ENCODE data around the gene CBR3. TPM values are rescaled to one million over a fixed set of nuclear protein-coding genes. Genes with fewer than 3 reads are reported as not detected.

Gene CBR3
- total and polyA plus RNA-seq, 2 donors (not counting 3 experiments of a cell fraction or from before 2014, with no cell fraction given), result 9.7 to 13.3 TPM

GRCh38 chr21:36170823-36171222 lies 35.9 kb downstream of the CBR3 start:
- Histone ChIP-seq H4K20me1 (replicated peaks; ENCODE audit: control insufficient read depth, extremely low read depth, insufficient read depth, low read length) (no peaks in the 10 kb centered on the region), H3K4me3 (replicated peaks in 1 of 3; ENCODE audit: insufficient read depth in 1 of 3, low read depth in 1 of 3, low read length in 3 of 3) (no peak overlapping the region), H3K27ac (ENCODE audit: insufficient read depth, low read depth, low read length) (no peak overlapping the region), H3K9me3 (replicated peaks; ENCODE audit: control insufficient read depth, insufficient read depth, low read length) (no peaks in the 10 kb centered on the region), H3K27me3 (ENCODE audit: control insufficient read depth in 2 of 2, insufficient read depth in 2 of 2, low read length in 2 of 2) (no peaks in the 10 kb centered on the region), H3K4me2 (ENCODE audit: insufficient read depth, low read length) (no peak overlapping the region), H3K79me2 (ENCODE audit: control insufficient read depth, insufficient read depth, low read length) (no peaks in the 10 kb centered on the region), H3K4me1 (ENCODE audit: control insufficient read depth, extremely low read depth, insufficient read depth, low read length) (no peaks in the 10 kb centered on the region), H2AFZ (ENCODE audit: low read depth, low read length) (no peak overlapping the region), H3K36me3 (ENCODE audit: control insufficient read depth in 2 of 2, extremely low read depth in 1 of 2, insufficient read depth in 2 of 2, low read length in 2 of 2) (peaks cover 0 to 5% of the 10 kb centered on the region in 2 experiments), H3K9ac (replicated peaks; ENCODE audit: extremely low read depth, insufficient read depth, low read length) (no peak overlapping the region), H3K9me1 (replicated peaks; ENCODE audit: control insufficient read depth, extremely low read depth, insufficient read depth, low read length) (no peaks in the 10 kb centered on the region)
- intact Hi-C loops (cut with micrococcal nuclease), result no loop called here
- dilution Hi-C loops (cut with MboI; ENCODE audit: extremely low pct_ligation_motif_present, low sequenced_read_pairs), result no loop called here
- ChIA-PET CTCF (interaction anchor here (0.7 kb wide), 1 partner anchor 30 kb away, joined by 3 read pairs; no protein-coding TSS in a partner anchor), POLR2A (no interaction called here)
- FAIRE-seq (no peak), DNase-seq (ENCODE audit: low read depth, low spot score) (no peak)
- no peak for TF ChIP-seq JUN (IDR thresholded peaks at IDR 0.05; ENCODE audit: borderline replicate concordance, insufficient read depth, insufficient read length, low read depth)
- no TSS peak for BruUV-seq (replicated peaks)

GRCh38 chr21:36171336-36171735 lies 36.5 kb downstream of the CBR3 start:
- FAIRE-seq (no peak), DNase-seq (ENCODE audit: low read depth, low spot score) (no peak)
- no peaks in the 10 kb centered on the region for H3K9me3 ChIP-seq (replicated peaks; ENCODE audit: control insufficient read depth, insufficient read depth, low read length)
- H3K9me1 ChIP-seq (replicated peaks; ENCODE audit: control insufficient read depth, extremely low read depth, insufficient read depth, low read length), result no peaks in the 10 kb centered on the region
- H3K4me3 ChIP-seq (replicated peaks in 1 of 3; ENCODE audit: insufficient read depth in 1 of 3, low read depth in 1 of 3, low read length in 3 of 3), result no peak overlapping the region
- H3K27ac ChIP-seq (ENCODE audit: insufficient read depth, low read depth, low read length), result no peak overlapping the region
- H3K9ac ChIP-seq (replicated peaks; ENCODE audit: extremely low read depth, insufficient read depth, low read length), result no peak overlapping the region
- no peaks in the 10 kb centered on the region for H3K4me1 ChIP-seq (ENCODE audit: control insufficient read depth, extremely low read depth, insufficient read depth, low read length)
- BruUV-seq (replicated peaks), result no TSS peak
- H2AFZ ChIP-seq (ENCODE audit: low read depth, low read length), result no peak overlapping the region
- no peaks in the 10 kb centered on the region for H3K27me3 ChIP-seq (ENCODE audit: control insufficient read depth in 2 of 2, insufficient read depth in 2 of 2, low read length in 2 of 2)
- POLR2A ChIA-PET, result no interaction called here
- peaks cover 0 to 5% of the 10 kb centered on the region in 2 experiments for H3K36me3 ChIP-seq (ENCODE audit: control insufficient read depth in 2 of 2, extremely low read depth in 1 of 2, insufficient read depth in 2 of 2, low read length in 2 of 2)
- CTCF ChIA-PET, result interaction anchor here (0.7 kb wide), 1 partner anchor 30 kb away, joined by 3 read pairs; no protein-coding TSS in a partner anchor
- intact Hi-C loops (cut with micrococcal nuclease) (no loop called here), dilution Hi-C loops (cut with MboI; ENCODE audit: extremely low pct_ligation_motif_present, low sequenced_read_pairs) (no loop called here)
- no peaks in the 10 kb centered on the region for H3K79me2 ChIP-seq (ENCODE audit: control insufficient read depth, insufficient read depth, low read length)
- TF ChIP-seq EZH2 (IDR thresholded peaks at IDR 0.05; ENCODE audit: borderline replicate concordance, low read depth, low read length, severe bottlenecking) (no peak), GATA2 (IDR thresholded peaks at IDR 0.05; ENCODE audit: insufficient read depth, insufficient read length, low read depth, low read length) (no peak), FOS (IDR thresholded peaks at IDR 0.05; ENCODE audit: borderline replicate concordance, insufficient read depth, low read length) (no peak), POLR2AphosphoS5 (IDR thresholded peaks at IDR 0.05; ENCODE audit: insufficient read depth, low read depth, low read length) (no peak), CTCF (IDR thresholded peaks at IDR 0.05; ENCODE audit: extremely low read depth in 1 of 2, insufficient read depth in 1 of 2, low read depth in 1 of 2, low read length in 2 of 2) (no peak), JUN (IDR thresholded peaks at IDR 0.05; ENCODE audit: borderline replicate concordance, insufficient read depth, insufficient read length, low read depth) (no peak)
- H4K20me1 ChIP-seq (replicated peaks; ENCODE audit: control insufficient read depth, extremely low read depth, insufficient read depth, low read length), result no peaks in the 10 kb centered on the region
- no peak overlapping the region for H3K4me2 ChIP-seq (ENCODE audit: insufficient read depth, low read length)

Measured in endothelial cell of umbilical vein (primary cell).